Fibroblast of mammary gland (primary cell): Measurements from ENCODE around the gene ASNSD1.
"Not testable (repeated sequence)": the region's sequence is repeated elsewhere in the genome, so short reads cannot be mapped to it uniquely, and the experiment has no call there.

ENCODE experiments used
- DNase-seq: peaks from one replicate; pipeline ENCODE4 v3.0.0-alpha.2; 2010; ENCODE audit warnings: low read depth
- H3K4me3 ChIP-seq: 2 replicates; pipeline ENCODE4 v1.5.1; 2011; ENCODE audit warnings: low read depth, mild to moderate bottlenecking, low read length, moderate library complexity; ENCODE audit not compliant: control insufficient read depth
- CTCF ChIP-seq: conservative IDR thresholded peaks from 2 replicates; pipeline ENCODE4 v1.5.1; 2011; ENCODE audit warnings: low read depth, low read length, inconsistent platforms; ENCODE audit not compliant: control insufficient read depth, insufficient read depth

Gene ASNSD1

GRCh38 chr2:189657867-189658266 is 3.4 kb upstream of the ASNSD1 start:
- DNase-seq, result no peak

GRCh38 chr2:189658306-189659212 is 2.7 kb upstream of the ASNSD1 start:
- DNase-seq, result no peak
- TF ChIP-seq CTCF, result no peak
- no peak overlapping the region for H3K4me3 ChIP-seq

More at GRCh38 chr2:189657867-189658266, 3.4 kb upstream of the ASNSD1 start:
- TF ChIP-seq CTCF, result no peak
- H3K4me3 ChIP-seq, result no peak overlapping the region

- no peak for TF ChIP-seq CTCF
- DNase-seq, result no peak
- no peak overlapping the region for H3K4me3 ChIP-seq
These were observed 1.5 kb upstream of the ASNSD1 start for GRCh38 chr2:189659734-189660133.

GRCh38 chr2:189660803-189661147 is 484 bp upstream of the ASNSD1 start:
- no peak overlapping the region for H3K4me3 ChIP-seq
- no peak for DNase-seq
- TF ChIP-seq CTCF, result no peak

GRCh38 chr2:189661957-189662321 is 680 bp downstream of the ASNSD1 start:
- DNase-seq, result no peak
- TF ChIP-seq CTCF, result no peak
- peak overlapping the region; percentile 94 for H3K4me3 ChIP-seq

GRCh38 chr2:189662669-189663226 is 1.5 kb downstream of the ASNSD1 start:
- H3K4me3 ChIP-seq, result peak overlapping the region; percentile 94
- DNase-seq, result no peak
- TF ChIP-seq CTCF, result no peak

GRCh38 chr2:189663319-189663718 is 2.1 kb downstream of the ASNSD1 start:
- DNase-seq, H3K4me3 ChIP-seq: not testable (repeated sequence)
